ENCODE data around the gene DHX30.
"Not testable (repeated sequence)": the region's sequence is repeated elsewhere in the genome, so short reads cannot be mapped to it uniquely, and the experiment has no call there.

DHX30 gene

GRCh38 chr3:47799733-47800132 lies 3.2 kb upstream of the DHX30 start:
- no peak overlapping the region for H3K4me3 ChIP-seq (ENCODE audit: low read depth, low read length)

GRCh38 chr3:47803480-47804025 lies 615 bp downstream of the DHX30 start:
- H3K4me3 ChIP-seq (ENCODE audit: low read depth, low read length): peak overlapping the region; percentile 85

- no peak overlapping the region for H3K4me3 ChIP-seq (ENCODE audit: low read depth, low read length)
Measured at GRCh38 chr3:47804577-47804976, 1.6 kb downstream of the DHX30 start.

GRCh38 chr3:47813551-47814177 lies 10.7 kb downstream of the DHX30 start:
- H3K4me3 ChIP-seq (ENCODE audit: low read depth, low read length): no peak overlapping the region

GRCh38 chr3:47817609-47818008 lies 14.7 kb downstream of the DHX30 start:
- no peak overlapping the region for H3K4me3 ChIP-seq (ENCODE audit: low read depth, low read length)

DNA sequence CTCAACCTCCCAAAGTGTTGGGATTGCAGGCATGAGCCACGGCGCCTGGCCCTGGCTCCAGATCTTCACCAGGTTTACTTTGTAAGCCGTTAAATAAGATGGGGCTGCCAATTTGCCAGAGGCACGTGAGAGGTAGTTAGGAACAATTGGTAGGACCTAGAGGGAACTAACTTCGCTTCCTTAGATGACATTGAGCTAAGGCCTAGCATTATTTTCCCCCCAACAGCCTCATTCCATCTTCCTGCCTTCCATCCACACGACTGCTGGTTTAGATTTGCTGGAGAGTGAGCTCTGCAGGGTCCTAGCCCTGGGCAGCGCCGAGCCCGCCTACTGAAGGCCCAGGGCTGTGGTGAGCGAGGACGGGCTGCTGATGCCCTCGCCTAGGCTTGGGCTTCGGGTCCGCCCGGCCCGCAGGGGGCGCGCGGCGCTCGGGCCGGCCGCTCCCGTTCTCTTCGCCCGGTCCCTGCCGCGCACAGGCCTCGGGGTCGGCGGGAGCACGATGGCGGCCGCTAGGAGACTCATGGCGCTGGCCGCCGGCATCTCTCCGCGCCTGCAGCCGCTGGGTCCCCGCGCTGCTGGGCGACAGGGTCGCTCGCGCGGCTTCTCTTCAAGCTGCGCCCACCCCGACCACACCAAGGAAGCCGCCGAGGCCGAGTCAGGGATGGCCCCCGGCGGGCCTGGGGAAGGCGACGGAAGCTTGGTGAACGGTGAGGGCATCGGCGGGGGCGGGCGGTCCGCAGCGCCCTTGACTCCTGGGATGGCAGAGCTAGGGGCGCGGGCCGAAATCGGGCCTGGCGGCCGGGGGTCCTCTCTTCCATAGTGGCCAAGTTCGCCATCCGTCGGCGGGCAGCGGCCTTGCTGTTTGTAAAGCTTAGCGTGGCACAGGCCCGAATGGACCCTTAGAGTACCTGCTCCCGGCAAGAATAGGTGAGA lies 21.9 kb downstream of the DHX30 start:
- peak overlapping the region; percentile 74 for H3K4me3 ChIP-seq (ENCODE audit: low read depth, low read length)

GRCh38 chr3:47825590-47825989 lies 22.7 kb downstream of the DHX30 start:
- peak overlapping the region; percentile 74 for H3K4me3 ChIP-seq (ENCODE audit: low read depth, low read length)

- H3K4me3 ChIP-seq (ENCODE audit: low read depth, low read length): not testable (repeated sequence)
Measured at GRCh38 chr3:47829482-47829881, 26.5 kb downstream of the DHX30 start.

DNA sequence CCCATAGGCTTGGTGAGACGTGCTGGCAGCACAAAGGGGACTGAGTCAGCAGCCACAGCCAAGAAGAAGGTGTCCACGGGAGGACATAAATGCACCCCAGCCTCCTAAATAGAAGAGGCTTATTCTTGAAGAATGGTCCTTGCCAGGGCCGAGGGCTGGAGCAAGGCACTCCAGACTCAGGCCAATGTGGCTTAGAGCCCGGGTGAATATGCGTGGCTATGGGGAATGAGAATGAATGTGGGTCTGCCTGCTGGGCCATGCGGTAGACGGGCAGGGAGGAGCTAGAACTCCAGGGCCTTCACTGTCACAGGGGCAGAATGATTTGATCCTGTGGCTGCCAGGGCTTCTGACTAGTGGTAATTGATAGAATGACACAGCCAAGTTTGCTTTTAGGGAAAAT lies 34.0 kb downstream of the DHX30 start:
- H3K4me3 ChIP-seq (ENCODE audit: low read depth, low read length): no peak overlapping the region

GRCh38 chr3:47838503-47838902 lies 35.6 kb downstream of the DHX30 start:
- H3K4me3 ChIP-seq (ENCODE audit: low read depth, low read length): no peak overlapping the region

- H3K4me3 ChIP-seq (ENCODE audit: low read depth, low read length): no peak overlapping the region
Measured at GRCh38 chr3:47841786-47842349, 38.9 kb downstream of the DHX30 start.

- H3K4me3 ChIP-seq (ENCODE audit: low read depth, low read length): no peak overlapping the region
Measured at GRCh38 chr3:47846186-47846879, 43.4 kb downstream of the DHX30 start.

- H3K4me3 ChIP-seq (ENCODE audit: low read depth, low read length): no peak overlapping the region
Measured at GRCh38 chr3:47846880-47847248, 43.9 kb downstream of the DHX30 start.

DNA sequence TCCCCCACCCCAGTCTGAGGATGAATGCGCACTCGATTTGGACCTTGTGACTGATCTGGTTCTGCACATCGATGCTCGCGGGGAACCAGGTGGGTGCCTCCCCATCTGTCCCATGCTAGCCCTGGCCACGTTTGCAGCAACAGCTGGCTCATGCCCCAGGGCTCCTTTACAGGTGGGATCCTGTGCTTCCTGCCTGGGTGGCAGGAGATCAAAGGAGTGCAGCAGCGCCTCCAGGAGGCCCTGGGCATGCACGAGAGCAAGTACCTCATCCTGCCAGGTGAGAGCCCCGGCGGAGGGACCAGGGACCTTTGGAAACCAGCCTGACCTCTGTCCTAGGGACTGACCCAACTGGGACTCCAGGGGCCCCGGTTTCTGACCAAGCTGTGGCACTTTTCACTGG lies 44.3 kb downstream of the DHX30 start:
- no peak overlapping the region for H3K4me3 ChIP-seq (ENCODE audit: low read depth, low read length)

DNA sequence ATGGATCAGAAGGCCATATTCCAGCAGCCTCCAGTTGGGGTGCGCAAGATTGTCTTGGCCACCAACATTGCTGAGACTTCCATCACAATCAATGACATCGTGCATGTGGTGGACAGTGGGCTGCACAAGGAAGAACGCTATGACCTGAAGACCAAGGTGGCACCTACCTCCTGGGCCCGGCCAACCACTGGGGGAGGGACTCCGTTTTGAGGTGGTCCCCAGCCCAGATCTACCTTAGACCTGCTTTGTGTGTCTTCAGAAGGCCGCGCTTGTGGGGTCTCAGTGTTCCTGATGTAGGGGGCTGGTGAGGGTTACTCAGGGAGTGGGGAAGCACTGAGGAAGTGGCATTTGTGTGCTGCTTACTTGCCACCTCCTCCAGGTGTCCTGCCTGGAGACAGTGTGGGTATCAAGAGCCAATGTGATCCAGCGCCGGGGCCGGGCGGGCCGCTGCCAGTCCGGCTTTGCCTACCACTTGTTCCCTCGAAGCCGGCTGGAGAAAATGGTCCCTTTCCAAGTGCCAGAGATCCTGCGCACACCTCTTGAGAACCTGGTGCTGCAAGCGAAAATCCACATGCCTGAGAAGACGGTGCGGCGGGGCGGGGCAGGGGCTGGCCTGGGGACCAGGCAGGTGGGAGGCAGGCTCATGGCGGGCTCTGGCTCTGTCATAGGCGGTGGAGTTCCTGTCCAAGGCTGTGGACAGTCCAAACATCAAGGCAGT lies 45.0 kb downstream of the DHX30 start:
- H3K4me3 ChIP-seq (ENCODE audit: low read depth, low read length): no peak overlapping the region

- H3K4me3 ChIP-seq (ENCODE audit: low read depth, low read length): no peak overlapping the region
Measured at GRCh38 chr3:47848599-47849117, 45.7 kb downstream of the DHX30 start.

GRCh38 chr3:47849186-47849698 lies 46.3 kb downstream of the DHX30 start:
- no peak overlapping the region for H3K4me3 ChIP-seq (ENCODE audit: low read depth, low read length)

DNA sequence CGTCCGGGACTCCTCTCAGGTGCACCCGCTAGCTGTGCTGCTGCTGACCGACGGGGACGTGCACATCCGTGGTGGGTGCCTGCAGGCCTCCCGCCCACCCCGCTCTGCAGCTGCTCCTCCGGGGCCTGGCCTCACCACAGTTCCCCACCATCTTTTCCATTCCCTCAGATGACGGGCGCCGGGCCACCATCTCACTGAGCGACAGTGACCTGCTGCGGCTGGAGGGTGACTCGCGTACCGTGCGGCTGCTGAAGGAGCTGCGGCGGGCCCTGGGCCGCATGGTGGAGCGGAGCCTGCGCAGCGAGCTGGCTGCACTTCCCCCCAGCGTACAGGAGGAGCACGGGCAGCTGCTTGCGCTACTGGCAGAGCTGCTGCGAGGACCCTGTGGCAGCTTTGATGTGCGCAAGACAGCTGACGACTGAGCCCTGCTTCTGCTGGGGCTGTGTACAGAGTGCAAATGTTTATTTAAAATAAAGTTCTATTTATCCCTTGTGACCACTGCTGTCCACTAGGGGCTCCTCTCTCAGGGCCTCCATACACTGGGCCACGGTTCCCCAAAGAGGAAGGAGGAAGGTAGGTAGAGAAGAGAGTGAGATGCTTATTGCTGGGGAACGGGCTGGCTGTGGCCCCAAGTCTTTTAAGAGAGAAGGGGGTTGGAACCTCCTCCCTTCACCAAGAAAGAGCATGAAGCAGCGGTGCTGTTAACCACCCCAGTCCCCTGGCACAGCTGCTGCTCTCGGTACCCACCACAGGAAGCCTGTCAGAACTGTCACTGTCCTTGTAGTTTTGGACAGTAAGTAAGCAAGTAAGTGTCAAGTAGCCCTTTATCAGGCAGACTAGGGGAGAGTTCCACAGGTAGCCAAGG lies 47.0 kb downstream of the DHX30 start:
- no peak overlapping the region for H3K4me3 ChIP-seq (ENCODE audit: low read depth, low read length)

Data from iPS-11a (cell line).